ENCODE measurements around the gene ZDHHC19.

- TF ChIP-seq EZH2 (IDR thresholded peaks at IDR 0.05; ENCODE audit: low read length), result no peak
- TF ChIP-seq, protein P1, sequence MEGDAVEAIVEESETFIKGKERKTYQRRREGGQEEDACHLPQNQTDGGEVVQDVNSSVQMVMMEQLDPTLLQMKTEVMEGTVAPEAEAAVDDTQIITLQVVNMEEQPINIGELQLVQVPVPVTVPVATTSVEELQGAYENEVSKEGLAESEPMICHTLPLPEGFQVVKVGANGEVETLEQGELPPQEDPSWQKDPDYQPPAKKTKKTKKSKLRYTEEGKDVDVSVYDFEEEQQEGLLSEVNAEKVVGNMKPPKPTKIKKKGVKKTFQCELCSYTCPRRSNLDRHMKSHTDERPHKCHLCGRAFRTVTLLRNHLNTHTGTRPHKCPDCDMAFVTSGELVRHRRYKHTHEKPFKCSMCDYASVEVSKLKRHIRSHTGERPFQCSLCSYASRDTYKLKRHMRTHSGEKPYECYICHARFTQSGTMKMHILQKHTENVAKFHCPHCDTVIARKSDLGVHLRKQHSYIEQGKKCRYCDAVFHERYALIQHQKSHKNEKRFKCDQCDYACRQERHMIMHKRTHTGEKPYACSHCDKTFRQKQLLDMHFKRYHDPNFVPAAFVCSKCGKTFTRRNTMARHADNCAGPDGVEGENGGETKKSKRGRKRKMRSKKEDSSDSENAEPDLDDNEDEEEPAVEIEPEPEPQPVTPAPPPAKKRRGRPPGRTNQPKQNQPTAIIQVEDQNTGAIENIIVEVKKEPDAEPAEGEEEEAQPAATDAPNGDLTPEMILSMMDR (optimal IDR thresholded peaks at IDR 0.05 in 1 of 3, IDR thresholded peaks at IDR 0.05 in 1 of 3, conservative IDR thresholded peaks at IDR 0.05 in 1 of 3; ENCODE audit: extremely low read depth in 1 of 3, insufficient read depth in 2 of 3, low read length in 3 of 3), result no peak
These were observed 3.2 kb downstream of the ZDHHC19 start for GRCh38 chr3:196207833-196208607.

All from keratinocyte (primary cell).